A549 treated with dexamethasone at 1 μM for 4 hours (cell line): ENCODE measurements around the gene GPC1. TPM values are rescaled to one million over a fixed set of nuclear protein-coding genes. Genes with fewer than 3 reads are reported as not detected.

Experiments used
- total RNA-seq: library from RNA; stranded (reverse); fragments of 200-300 nt; extraction: Qiagen RNA extraction; gene quantifications from 5 replicates; pipeline ENCODE4 v1.2.3, GENCODE V29; 2022

Gene GPC1
- total RNA-seq = 148 to 254 TPM (median 237 TPM) in 5 replicates

GRCh38 chr2:240435457-240435947, at the start of gene GPC1:
Gene GPC1, plus strand, starts transcription at chr2:240435663. Its CDS starts 256 bp downstream, at chr2:240435919.

Other genes with a start within 250 kb of the GPC1 start
- 6.1 to 10.7 TPM (median 9.3 TPM) in 5 replicates for gene ANKMY1, start 122.3 kb downstream of the GPC1 start, total RNA-seq
- gene DUSP28, start 124.7 kb downstream of the GPC1 start, total RNA-seq = 4.6 to 6.8 TPM (median 6.4 TPM) in 5 replicates
- 38.2 to 63.2 TPM (median 61.5 TPM) in 5 replicates for gene RNPEPL1, start 132.8 kb downstream of the GPC1 start, total RNA-seq
- 14.6 to 25.0 TPM (median 22.2 TPM) in 5 replicates for gene CAPN10, start 151.1 kb downstream of the GPC1 start, total RNA-seq
- gene GPR35, start 189.8 kb downstream of the GPC1 start, total RNA-seq = 0.32 to 0.83 TPM (median 0.68 TPM) in 5 replicates
- not detected in 5 replicates for gene AQP12B, start 247.2 kb downstream of the GPC1 start, total RNA-seq